ENCODE measurements around the gene LAMA3.

Gene LAMA3, protein sequence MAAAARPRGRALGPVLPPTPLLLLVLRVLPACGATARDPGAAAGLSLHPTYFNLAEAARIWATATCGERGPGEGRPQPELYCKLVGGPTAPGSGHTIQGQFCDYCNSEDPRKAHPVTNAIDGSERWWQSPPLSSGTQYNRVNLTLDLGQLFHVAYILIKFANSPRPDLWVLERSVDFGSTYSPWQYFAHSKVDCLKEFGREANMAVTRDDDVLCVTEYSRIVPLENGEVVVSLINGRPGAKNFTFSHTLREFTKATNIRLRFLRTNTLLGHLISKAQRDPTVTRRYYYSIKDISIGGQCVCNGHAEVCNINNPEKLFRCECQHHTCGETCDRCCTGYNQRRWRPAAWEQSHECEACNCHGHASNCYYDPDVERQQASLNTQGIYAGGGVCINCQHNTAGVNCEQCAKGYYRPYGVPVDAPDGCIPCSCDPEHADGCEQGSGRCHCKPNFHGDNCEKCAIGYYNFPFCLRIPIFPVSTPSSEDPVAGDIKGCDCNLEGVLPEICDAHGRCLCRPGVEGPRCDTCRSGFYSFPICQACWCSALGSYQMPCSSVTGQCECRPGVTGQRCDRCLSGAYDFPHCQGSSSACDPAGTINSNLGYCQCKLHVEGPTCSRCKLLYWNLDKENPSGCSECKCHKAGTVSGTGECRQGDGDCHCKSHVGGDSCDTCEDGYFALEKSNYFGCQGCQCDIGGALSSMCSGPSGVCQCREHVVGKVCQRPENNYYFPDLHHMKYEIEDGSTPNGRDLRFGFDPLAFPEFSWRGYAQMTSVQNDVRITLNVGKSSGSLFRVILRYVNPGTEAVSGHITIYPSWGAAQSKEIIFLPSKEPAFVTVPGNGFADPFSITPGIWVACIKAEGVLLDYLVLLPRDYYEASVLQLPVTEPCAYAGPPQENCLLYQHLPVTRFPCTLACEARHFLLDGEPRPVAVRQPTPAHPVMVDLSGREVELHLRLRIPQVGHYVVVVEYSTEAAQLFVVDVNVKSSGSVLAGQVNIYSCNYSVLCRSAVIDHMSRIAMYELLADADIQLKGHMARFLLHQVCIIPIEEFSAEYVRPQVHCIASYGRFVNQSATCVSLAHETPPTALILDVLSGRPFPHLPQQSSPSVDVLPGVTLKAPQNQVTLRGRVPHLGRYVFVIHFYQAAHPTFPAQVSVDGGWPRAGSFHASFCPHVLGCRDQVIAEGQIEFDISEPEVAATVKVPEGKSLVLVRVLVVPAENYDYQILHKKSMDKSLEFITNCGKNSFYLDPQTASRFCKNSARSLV (N-terminal part only)

DNA sequence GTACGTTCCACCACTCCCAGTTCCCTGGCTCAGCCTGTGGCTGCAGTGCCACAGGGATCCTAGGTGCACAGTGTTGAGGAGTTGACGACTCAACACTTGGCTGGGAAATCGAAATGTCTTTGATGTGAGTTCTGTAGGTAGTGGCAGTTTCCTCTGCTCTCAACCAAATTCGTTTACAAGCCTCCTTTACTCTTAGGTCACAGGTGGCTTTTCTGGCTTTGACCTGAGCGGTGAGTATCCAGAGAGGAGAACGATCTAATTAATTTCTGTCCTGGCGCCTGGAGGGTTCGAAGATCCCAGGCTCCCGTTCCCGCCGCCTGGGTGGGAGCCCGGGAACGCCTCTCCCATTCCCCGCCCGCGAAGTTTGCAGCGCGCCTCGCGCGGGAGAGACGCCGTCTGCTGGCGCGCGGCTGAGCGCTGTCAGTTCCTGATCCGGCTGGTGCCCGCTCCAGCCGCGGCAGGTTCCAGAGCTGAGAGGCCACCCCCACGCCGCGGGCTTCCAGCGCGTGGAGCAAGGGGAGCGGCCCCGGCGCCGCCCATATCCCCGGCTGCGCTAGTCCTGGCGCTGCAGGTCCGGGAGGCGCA is at the start of gene LAMA3:
LAMA3 (plus strand) TSS at position 423 of the 585 bp plus-strand sequence. CDS start 231 bp downstream, outside the sequence.
- no peak for DNase-seq (ENCODE audit: extremely low spot score, insufficient read length, low read depth)
- peak; percentile 41 for FAIRE-seq

DNA sequence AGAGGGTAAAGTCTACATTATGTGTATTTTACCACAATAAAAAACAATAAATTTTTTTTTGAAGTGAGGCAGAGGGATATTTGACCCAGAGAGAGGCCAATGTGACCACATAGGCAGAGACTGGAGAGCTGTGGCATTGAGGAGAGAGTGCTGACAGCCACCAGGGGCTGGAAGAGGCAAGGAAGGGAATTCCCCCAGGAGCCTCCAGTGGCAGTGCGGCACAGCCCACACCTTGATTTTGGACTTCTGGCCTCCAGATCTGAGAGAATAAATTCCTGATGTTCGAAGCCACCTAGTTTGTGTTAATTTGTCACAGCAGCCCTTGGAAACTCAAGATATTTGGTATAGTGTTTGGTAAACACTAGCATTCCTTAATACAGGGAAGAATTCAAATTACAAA is 49.2 kb upstream of the LAMA3 start:
- no peak for FAIRE-seq

DNA sequence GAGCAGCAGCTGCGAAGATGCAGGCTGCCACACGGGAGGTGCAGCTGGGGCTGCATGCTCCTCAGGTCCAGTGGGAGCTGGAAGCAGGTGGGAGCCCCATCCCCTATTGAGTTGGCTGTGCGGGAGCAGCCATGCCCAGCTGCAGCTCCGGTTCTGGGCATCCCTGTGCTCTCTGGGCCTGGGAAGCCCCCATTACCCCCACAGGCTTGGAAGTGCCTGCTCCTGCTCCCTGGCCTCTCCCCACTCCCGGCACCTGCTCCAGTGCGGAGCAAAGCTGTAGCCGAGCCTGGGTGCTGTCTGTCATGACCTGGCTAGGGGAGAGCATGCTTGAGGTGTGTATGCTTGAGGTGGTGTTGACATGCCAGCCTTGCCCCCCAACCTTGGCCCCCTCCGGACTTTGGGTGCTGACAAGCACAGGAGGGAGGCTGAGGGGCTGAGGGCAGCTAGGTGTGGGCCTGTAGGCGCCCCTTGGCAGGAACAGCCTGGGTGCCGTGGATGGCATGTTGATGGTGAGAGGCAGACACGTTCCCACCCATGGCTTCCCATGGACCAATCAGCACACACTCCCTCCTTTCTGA is 48.0 kb upstream of the LAMA3 start:
- no peak for FAIRE-seq
- DNase-seq (ENCODE audit: extremely low spot score, insufficient read length, low read depth) = no peak

More for the DNA sequence above, 49.2 kb upstream of the LAMA3 start:
- no peak for DNase-seq (ENCODE audit: extremely low spot score, insufficient read length, low read depth)

DNA sequence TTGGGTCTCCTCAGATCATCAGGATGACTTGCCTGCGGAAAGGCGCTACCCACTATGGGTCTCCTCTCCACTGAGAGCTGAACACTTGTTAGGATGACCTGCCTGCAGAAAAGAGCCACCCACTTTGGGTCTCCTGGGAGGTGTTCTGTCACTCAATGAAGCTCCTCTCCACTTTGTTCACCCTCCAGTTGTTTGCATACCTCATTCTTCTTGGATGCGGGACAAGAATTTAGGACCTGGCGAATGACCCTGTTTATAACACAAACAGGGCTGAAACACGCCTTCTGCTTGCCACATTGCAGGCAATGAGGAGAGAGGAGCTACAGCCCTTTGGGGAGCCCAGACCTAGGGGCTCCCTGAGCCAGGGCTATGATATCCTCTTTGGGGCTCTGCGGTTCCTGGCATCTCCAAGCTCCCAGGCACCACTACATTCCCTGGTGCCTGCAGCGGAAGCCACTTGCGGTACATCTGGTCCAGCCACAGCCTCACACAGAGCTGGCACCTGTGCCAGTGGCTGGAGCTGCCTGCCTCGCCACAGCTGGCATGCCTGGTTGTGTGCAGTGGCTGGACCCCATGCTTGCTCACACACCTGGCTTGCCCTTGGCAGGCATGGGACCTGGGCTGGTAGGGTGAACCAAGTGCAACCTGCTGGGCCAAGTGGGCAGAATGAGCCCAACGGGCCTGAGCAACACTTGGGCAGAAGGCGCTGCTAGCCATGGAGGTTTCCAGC is 47.2 kb upstream of the LAMA3 start:
- DNase-seq (ENCODE audit: extremely low spot score, insufficient read length, low read depth) (no peak), FAIRE-seq (no peak)

DNA sequence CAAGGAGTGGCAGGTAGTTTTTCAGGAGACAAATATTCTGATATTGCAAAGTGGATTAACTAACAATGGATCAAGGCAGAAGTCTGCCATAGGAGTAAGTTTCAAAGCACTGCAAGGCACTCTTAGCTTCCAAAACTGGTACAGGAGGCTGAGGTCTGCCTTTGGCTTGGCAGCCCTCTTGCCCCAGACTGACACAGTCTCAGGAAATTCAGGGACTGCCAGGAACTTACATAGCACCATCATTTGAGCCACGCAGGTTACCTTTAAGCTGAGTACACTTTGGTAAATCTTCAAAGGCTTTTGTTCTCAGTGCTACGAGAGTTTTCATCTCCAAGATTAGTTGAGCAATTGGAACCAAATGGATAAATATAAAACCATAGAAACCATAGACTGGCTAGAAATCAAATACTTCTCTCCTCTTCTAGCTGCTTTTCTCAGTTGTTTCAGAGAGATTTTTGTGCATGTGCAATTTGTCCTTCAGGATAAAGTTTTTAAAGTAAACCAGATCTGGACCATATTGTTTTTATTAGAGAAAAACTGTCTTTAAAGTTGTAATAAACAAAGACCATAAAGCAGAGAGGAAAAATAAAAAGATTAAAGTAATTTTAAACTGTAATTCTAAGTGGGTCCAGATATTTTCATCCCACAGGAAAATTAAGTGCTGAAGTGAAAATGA is 45.3 kb upstream of the LAMA3 start:
- FAIRE-seq (no peak), DNase-seq (ENCODE audit: extremely low spot score, insufficient read length, low read depth) (no peak)

DNA sequence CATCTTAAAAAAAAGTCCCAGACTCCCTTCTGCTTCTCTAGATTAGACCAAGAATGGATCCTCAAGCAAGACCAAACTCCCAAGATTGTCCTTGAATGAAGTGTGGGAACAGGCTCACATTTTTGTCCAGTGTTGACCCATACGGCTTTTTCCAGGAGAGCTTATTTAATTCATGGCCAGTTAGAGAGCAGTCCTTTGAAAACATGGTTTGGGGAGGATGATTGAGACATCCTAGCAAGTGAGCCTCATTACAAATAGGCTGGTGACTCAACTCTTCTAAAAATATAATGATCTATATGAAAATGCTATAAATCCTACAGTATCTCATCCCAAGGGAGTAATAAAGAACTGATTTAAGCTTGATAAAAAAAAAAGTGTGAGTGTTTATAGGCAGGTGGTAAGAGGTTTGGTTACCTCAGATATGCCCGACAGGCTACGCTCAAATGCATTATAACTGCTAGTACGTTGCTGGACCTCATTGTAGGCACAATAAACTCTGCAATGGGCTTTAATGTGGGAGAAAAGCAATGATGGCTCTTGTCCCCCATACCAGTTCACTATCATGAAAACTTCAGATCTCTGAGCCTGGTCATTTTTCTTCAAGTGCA is 43.6 kb upstream of the LAMA3 start:
- DNase-seq (ENCODE audit: extremely low spot score, insufficient read length, low read depth) = no peak
- FAIRE-seq = no peak

DNA sequence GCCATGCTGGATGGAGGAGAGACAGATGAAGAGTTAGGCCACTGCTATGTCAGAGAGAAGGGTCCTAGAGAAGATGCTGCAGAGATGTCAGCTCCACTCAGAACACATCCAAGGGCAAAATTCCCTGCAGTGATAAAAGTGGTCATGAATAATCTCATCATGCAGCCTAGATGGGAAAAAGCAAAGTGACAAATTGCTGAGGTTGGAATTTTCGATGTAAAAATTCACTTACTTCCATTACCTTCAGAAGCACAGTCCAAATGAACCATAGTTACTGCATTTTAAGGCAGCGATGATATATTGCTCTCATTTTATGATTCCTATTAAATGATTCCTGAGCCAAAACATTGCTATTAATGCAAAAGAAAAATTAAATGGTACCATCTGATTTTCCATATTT is 43.0 kb upstream of the LAMA3 start:
- DNase-seq (ENCODE audit: extremely low spot score, insufficient read length, low read depth) (no peak), FAIRE-seq (no peak)

DNA sequence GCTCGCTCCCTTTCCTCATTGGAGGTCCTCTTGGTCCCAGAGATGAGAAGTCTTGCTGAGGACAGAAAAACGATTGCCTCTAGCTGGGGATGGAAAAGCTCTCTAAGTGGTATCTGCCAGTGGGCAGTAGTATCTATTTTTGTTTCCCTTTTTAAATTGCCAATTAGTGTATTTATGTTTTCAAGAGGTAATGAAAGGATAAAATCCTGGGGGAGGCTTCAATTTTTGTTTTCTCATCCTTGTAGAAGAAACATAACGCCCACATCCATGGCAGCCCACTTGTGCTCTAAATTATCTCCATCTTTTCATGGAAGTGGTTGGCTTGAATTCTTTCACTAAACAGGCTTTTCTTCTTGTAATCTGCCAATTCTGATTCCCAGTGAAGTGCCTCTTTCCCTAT is 40.8 kb upstream of the LAMA3 start:
- DNase-seq (ENCODE audit: extremely low spot score, insufficient read length, low read depth) (no peak), FAIRE-seq (no peak)

DNA sequence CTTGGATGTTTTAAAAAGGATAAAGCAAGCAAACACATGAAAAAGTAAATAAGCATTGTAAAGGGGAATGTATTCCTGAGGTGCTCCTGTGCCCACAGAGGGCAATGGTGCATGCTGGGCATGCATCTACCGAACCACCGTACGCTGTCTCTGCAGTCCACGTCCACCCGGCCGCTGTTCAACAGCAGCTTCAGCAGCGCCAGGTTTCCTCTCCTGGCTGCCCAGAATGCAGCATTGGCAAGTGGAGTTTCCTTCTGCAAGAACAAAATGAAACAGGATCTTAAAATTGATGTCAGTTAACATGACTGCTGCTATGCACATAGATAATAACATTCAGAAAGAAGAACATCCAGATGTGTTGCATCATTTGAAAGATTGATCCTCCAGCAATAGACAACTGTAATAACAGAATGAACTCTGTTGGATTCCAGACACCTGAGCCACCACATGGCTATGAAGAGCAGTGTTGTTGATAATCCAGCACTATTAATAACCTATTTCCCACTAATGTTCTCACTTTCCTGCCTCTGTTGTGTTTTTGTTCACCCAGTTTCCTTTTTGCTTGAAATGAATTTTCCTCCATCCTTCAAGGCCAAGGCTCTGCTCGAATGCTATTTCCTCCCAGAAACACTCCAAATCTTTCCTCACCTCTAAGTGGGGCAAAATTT is 40.2 kb upstream of the LAMA3 start:
- DNase-seq (ENCODE audit: extremely low spot score, insufficient read length, low read depth) = no peak

DNA sequence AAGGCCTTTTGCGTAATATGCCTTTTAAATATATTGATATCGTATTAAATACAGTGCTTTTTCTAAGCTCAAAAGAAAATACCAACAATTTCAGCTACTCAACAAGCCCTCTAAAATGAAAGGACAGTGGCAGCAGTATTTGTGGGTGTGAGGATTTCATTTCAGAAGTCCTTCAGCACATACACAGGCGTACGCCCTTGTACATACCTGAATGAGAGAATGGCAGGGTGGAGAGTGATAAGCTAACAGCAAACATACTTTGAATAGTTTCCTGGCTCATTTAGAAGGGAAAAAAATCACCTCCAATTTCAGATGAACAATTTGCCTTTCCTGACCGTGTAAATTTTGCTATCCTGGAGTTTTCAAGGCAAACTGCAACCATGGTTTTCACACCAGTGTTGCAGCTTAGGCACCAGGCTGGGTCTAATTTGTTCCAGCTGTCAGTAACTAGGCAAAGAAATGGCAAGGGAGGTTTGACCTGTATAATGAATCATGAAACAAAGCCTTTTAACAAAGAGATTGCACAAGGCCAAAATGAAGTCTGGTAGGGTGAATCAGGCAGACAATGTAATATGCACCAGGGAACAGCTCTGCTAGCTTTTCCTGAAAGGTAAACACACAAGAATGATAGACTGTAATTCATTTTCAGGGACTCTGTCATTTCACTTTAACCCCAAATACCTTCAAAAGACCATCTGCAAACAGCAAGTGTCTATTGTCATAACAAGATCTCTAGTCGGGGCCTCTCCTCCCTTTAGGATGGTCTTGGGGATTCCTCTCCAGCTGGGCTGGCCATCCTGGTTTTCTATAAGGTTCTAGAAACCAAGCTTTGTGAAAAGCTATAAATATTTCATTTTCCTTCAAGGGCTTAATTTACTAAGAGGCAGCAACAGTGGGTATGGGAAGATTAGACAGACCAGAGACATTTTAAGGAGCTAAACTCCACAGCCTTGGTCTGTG is 38.0 kb upstream of the LAMA3 start:
- DNase-seq (ENCODE audit: extremely low spot score, insufficient read length, low read depth) = no peak
- no peak for FAIRE-seq

More for the DNA sequence above, 40.2 kb upstream of the LAMA3 start:
- no peak for FAIRE-seq

DNA sequence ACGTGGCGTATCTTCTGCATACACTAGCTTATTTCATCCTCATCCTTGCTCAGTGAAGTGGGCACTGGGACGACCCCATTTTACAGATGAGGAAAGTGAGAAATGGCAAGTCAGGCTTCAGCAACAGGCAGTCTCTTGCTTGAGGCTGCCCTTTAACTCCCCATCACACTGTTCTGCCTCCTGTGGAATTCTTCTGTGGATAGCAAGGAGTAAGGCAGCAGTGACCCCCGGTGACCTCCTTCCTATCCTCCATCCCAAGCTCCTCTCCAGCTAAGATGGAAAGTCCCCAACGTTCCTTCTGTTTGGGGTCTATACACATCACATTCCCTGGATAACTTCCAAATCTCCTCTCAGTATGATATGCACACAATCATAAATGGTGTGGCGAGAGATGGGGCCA is 37.0 kb upstream of the LAMA3 start:
- no peak for FAIRE-seq
- DNase-seq (ENCODE audit: extremely low spot score, insufficient read length, low read depth) = no peak

DNA sequence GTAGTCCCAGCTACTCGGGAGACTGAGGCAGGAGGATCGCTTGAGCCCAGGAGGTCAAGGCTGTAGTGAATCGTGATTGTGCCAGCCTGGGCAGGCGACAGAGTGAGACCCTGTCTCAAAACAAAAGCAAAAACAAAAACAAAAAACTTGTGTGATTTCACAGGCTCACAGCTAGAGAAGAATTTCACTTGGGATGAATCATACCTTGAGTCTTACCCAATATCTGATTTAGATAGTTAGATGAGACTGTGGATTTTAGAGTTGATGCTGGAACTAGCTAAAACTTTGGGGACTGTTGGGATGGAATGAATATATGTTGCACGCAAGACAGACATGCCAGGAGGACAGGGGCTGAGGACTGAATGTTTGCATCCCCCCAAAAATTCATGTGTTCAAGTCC is 31.0 kb upstream of the LAMA3 start:
- FAIRE-seq = no peak

DNA sequence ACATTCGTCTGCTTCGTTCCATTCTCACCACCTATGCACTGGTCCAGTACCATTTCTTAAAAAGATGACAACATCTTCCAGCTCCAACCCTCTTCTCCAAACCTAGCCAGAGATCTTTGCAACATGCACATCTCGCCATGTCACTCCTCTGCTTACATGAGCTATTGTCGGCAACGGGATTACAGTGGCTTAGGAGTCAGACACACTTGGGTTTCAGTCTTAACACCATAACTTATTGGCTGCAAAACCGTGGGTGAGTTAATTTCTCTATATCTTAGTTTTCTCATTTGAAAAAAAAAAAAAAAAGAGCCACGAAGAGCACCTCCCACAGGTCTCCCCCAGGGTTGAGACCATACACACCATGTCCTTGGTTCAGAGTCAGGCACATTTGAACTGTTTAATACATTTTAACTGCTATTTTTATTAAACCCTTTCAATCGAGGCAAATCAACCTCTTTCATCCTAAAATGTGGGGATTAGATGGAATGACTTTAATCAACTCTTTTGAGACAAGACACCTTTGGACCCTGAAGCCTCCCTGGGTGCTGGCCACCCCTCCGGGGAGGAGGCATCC is 27.4 kb upstream of the LAMA3 start:
- FAIRE-seq (no peak), DNase-seq (ENCODE audit: extremely low spot score, insufficient read length, low read depth) (no peak)

More for the DNA sequence above, 31.0 kb upstream of the LAMA3 start:
- no peak for DNase-seq (ENCODE audit: extremely low spot score, insufficient read length, low read depth)

DNA sequence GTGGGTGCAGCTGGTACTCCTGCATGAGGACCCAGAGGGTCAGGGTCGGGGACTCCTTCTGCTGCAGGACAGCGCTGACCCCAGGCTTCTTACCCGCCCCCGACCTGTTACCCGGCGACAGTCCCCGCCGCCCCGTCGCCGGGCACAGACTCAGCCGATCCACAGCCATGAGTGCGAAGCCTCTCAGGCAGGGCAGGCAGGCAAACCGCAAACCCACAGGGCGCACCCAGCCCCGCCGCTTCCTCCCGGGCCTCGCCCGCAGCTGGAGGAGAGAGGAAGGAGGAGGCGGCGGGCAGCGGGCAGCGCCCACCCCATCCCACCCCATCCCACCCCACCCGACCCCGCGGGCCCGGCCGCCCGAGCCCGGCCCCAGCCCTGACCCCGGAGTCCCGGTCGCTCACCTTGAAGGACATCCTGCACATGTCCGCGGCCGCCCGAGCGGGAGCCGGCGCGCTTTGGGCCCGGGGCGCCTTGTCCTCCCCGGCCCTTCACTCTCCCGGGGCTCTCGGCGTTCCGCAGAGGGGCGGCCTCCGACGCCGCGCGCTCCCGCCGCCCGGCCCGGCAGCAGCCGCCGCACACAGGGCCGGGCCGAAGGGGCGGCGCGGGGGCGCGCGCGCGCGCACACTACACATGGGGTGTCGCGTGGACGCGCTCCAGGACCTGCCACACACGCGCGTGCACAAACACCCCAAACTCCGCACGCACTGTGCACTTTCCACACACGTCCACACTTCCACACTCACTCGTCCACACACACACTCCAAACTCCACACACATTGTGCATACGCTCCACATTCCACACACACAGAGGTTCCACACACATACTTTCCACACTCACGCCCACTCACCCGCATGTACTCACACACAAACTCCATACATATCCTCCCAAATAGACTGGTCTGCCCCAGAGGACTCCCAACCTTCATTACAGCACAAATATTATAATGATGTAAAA is 26.7 kb upstream of the LAMA3 start, which contains the start of gene ANKRD29:
ANKRD29 (minus strand) TSS at position 603 of the 955 bp plus-strand sequence; CDS start at position 422, 181 bp downstream.
- FAIRE-seq (no peak), DNase-seq (ENCODE audit: extremely low spot score, insufficient read length, low read depth) (no peak)

DNA sequence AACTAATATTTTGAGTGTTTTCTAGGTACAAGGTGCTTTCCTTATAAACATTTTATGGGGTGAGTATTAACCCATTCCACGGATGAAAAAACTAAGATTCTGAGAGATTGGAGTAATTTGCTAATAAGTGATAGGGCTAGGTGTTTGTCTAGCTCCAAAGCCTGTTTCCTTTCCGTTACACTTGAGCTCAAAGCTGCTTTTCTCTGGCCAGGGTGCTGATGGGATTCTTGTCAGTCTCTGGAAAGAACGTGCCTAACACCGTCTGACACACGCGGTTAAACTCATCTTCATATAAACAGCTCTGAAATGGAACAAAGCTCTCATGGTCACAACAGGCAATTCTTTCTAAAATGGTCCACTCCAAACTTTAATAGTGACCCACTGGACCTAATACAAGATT is 24.6 kb upstream of the LAMA3 start:
- no peak for DNase-seq (ENCODE audit: extremely low spot score, insufficient read length, low read depth)
- FAIRE-seq = no peak

All from GM18507 (cell line).